Gastroesophageal sphincter (tissue), 4 donors: ENCODE results near the gene TMPRSS4. TPM values are rescaled to one million over a fixed set of nuclear protein-coding genes. Genes with fewer than 3 reads are reported as not detected.

ENCODE experiments used
- ATAC-seq: fragments of 150-250 bp; one replicate; pipeline ENCODE4 v1.9.1; 2016; ENCODE audit warnings: mild to moderate bottlenecking, moderate library complexity
- H3K27ac ChIP-seq, 4 donors: fragments of 200-600 bp; sonication (generic) in 3 of 4; 1 replicate in 3 of 4; 2 replicates in 1 of 4; pipeline ENCODE4 v1.5.1; 2016 to 2019
- H3K27me3 ChIP-seq: fragments of 200-600 bp; sonication (generic); one replicate; pipeline ENCODE4 v1.5.1; 2019
- H3K36me3 ChIP-seq, 2 donors: fragments of 200-600 bp; sonication (generic); one replicate each; pipeline ENCODE4 v1.5.1; 2019; ENCODE audit warnings: control low read depth in 1 of 2
- H3K4me1 ChIP-seq, 3 donors: fragments of 200-600 bp; sonication (generic); 1 replicate in 2 of 3; 2 replicates in 1 of 3; pipeline ENCODE4 v1.5.1; 2016 to 2019; ENCODE audit warnings: control low read depth in 2 of 3
- H3K4me3 ChIP-seq, 2 donors: fragments of 200-600 bp; sonication (generic); one replicate each; pipeline ENCODE4 v1.5.1; 2019; ENCODE audit warnings: mild to moderate bottlenecking in 1 of 2, moderate library complexity in 1 of 2
- H3K9me3 ChIP-seq, 3 donors: fragments of 200-600 bp; sonication (generic); one replicate each; pipeline ENCODE4 v1.5.1; 2017 to 2019; ENCODE audit warnings: control low read depth in 2 of 3
- EP300 ChIP-seq: sonication (generic); formaldehyde crosslinking; IDR thresholded peaks from one replicate; pipeline ENCODE4 v1.6.1; 2017; ENCODE audit warnings: antibody characterized with exemption, mild to moderate bottlenecking
- POLR2A ChIP-seq, 2 donors: fragments of 450-650 bp; IDR thresholded peaks; one replicate each; pipeline ENCODE4 v1.6.1; 2017; ENCODE audit warnings: antibody characterized with exemption in 2 of 2, mild to moderate bottlenecking in 2 of 2, moderate library complexity in 1 of 2
- POLR2AphosphoS5 ChIP-seq: sonication (generic); formaldehyde crosslinking; IDR thresholded peaks from one replicate; pipeline ENCODE4 v1.6.1; 2017; ENCODE audit warnings: antibody characterized with exemption
- WGBS, 2 donors: methylation state at CpG; one replicate each; pipeline ENCODE4 v1.1.5; 2018; ENCODE audit warnings: low coverage in 1 of 2; 5-methylcytosine and 5-hydroxymethylcytosine counted together
- total RNA-seq, 4 donors: library from RNA; depleted of rRNA; stranded (reverse); fragments of >200 nt; gene quantifications; one replicate each; pipeline ENCODE4 v1.1.0, GENCODE V29; 2016
- TF ChIP-seq, protein P1 (sequence below), 4 experiments: fragments of 200-600 bp in 2 of 4; fragments of 450-650 bp in 2 of 4; sonication (generic) in 1 of 4; IDR thresholded peaks; one replicate each; pipeline ENCODE4 v1.5.1; 2017 to 2019; ENCODE audit warnings: antibody characterized with exemption in 4 of 4, mild to moderate bottlenecking in 2 of 4, moderate library complexity in 2 of 4

Gene TMPRSS4, protein sequence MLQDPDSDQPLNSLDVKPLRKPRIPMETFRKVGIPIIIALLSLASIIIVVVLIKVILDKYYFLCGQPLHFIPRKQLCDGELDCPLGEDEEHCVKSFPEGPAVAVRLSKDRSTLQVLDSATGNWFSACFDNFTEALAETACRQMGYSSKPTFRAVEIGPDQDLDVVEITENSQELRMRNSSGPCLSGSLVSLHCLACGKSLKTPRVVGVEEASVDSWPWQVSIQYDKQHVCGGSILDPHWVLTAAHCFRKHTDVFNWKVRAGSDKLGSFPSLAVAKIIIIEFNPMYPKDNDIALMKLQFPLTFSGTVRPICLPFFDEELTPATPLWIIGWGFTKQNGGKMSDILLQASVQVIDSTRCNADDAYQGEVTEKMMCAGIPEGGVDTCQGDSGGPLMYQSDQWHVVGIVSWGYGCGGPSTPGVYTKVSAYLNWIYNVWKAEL
- total RNA-seq, result 10 to 100 TPM in 1 of 4 donors, under 1 TPM in 2, not detected in 1; 0.23 to 11.1 (median 0.78) TPM

DNA sequence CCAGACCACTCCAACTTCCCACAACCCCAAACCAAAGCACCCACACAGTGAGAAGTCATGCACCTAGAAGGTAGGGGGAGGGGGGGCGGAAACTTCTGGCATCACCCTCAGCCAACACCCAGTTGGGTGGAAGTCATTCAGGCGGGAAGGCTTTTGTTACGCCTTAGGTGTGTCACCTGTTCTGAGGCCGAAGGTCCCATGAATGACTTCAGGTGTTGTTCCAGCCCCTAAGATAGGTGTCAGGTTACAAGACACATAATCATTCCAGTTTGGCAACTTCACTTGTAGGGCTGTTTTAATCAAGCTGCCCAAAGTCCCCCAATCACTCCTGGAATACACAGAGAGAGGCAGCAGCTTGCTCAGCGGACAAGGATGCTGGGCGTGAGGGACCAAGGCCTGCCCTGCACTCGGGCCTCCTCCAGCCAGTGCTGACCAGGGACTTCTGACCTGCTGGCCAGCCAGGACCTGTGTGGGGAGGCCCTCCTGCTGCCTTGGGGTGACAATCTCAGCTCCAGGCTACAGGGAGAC is at the start of gene TMPRSS4:
TSS of gene TMPRSS4 (plus strand) at position 325 of the 528 bp plus-strand sequence. CDS start 225 bp downstream, outside the sequence.
- no peak within 1 kb of the TSS for H3K4me3 ChIP-seq
- no peaks in the 10 kb centered on the region for H3K36me3 ChIP-seq
- no peak for ATAC-seq
- TF ChIP-seq POLR2AphosphoS5 (no peak), EP300 (no peak), POLR2A (IDR thresholded peaks at IDR 0.05) (no peak)
- TF ChIP-seq, protein P1, sequence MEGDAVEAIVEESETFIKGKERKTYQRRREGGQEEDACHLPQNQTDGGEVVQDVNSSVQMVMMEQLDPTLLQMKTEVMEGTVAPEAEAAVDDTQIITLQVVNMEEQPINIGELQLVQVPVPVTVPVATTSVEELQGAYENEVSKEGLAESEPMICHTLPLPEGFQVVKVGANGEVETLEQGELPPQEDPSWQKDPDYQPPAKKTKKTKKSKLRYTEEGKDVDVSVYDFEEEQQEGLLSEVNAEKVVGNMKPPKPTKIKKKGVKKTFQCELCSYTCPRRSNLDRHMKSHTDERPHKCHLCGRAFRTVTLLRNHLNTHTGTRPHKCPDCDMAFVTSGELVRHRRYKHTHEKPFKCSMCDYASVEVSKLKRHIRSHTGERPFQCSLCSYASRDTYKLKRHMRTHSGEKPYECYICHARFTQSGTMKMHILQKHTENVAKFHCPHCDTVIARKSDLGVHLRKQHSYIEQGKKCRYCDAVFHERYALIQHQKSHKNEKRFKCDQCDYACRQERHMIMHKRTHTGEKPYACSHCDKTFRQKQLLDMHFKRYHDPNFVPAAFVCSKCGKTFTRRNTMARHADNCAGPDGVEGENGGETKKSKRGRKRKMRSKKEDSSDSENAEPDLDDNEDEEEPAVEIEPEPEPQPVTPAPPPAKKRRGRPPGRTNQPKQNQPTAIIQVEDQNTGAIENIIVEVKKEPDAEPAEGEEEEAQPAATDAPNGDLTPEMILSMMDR (IDR thresholded peaks at IDR 0.05), result no peak
- H3K27ac ChIP-seq, result no peak within 1 kb of the TSS
- no peaks in the 10 kb centered on the region for H3K4me1 ChIP-seq
- peaks cover 43% of the 10 kb centered on the region for H3K27me3 ChIP-seq
- H3K9me3 ChIP-seq, result no peaks in the 10 kb centered on the region
- WGBS, 2 donors, result 100% methylated on average over 2 of the region's 7 CpGs; no CpG with 5 or more reads in 1 of the 2 donors

DNA sequence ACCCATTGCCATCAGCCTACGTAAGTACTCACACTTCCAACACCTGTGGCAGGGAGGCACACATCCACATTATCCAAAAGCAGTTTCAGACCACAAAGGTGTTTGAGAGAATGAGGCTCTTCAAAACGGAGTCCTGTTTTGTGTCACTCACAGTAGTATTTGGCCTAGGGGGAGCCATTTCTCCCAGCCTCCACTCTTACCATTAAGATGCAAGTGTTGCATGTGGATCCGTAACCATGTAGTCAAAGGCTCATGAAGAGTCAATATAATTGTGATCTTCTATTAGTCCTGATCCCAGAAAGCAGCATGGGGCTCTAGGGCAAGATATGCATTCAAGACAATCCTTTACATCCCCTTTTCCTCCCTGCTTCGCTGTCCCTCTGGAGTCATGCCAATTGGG is 49.2 kb upstream of the TMPRSS4 start:
- whole genome bisulfite sequencing, 2 donors, result 72 to 91% methylated on average over 3 to 4 of the region's 4 CpGs
- H3K27ac ChIP-seq, result no peak overlapping the region
- no peaks in the 10 kb centered on the region for H3K4me1 ChIP-seq
- peaks cover 13% of the 10 kb centered on the region for H3K27me3 ChIP-seq
- no peak for TF ChIP-seq POLR2A (IDR thresholded peaks at IDR 0.05)
- no peak for TF ChIP-seq POLR2AphosphoS5
- no peak for TF ChIP-seq EP300
- TF ChIP-seq, protein P1 (IDR thresholded peaks at IDR 0.05), result no peak
- no peak for ATAC-seq
- no peaks in the 10 kb centered on the region for H3K36me3 ChIP-seq
- peaks cover 0 to 8% (median 0%) of the 10 kb centered on the region in 3 donors for H3K9me3 ChIP-seq
- no peak overlapping the region for H3K4me3 ChIP-seq

DNA sequence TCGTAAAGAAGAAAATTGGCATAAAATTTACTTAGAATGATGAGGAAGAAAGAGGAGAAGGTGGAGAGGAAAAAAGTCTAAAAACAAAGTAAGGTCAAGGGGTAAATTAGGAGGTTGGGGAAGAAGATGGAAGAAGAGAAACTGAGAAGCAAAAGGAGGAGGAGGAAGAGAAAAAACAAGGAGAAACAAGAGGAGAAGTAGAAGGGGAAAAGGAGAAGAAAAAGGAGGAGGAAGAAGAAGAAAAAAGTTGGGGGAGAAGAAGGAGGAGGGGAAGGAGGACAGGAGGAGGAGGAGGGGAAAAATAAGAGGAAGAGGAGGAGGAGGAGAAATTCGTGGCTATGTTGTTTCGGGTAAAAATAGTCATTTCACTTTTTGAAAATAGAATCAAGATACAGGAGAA is 48.3 kb upstream of the TMPRSS4 start:
- Histone ChIP-seq H3K27ac (no peak overlapping the region), H3K4me1 (no peaks in the 10 kb centered on the region), H3K27me3 (peaks cover 13% of the 10 kb centered on the region), H3K4me3 (no peak overlapping the region), H3K36me3 (no peaks in the 10 kb centered on the region), H3K9me3 (peaks cover 0 to 8% (median 0%) of the 10 kb centered on the region in 3 donors)
- no peak for ATAC-seq
- WGBS, 2 donors, result 33 to 73% methylated on average over 1 to 3 of the region's 3 CpGs
- no peak for TF ChIP-seq POLR2A (IDR thresholded peaks at IDR 0.05)
- no peak for TF ChIP-seq EP300
- TF ChIP-seq POLR2AphosphoS5, result no peak
- TF ChIP-seq, protein P1 (IDR thresholded peaks at IDR 0.05), result no peak

DNA sequence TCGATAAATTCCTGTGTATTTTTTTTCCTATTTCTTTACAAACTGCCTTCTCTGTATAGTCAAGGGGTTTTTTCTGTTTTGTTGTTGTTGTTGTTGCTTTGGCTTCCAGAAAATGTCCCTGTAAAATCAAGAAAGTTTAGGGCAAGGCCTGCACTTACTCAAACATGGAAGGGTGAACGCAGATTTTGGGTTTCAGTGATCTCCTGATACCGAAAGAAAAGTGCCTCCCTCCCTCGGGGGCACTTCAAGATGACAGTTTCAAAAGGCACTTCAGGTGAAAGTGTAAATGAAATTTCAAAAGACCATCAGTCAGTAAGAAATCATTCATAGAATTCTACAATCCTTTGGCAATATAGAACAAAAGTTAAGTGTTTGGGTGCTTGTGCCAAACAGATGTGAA is 43.4 kb upstream of the TMPRSS4 start:
- 72 to 73% methylated on average over 3 to 4 of the region's 4 CpGs for WGBS, 2 donors

More for the DNA sequence above, 43.4 kb upstream of the TMPRSS4 start:
- H3K27ac ChIP-seq, result no peak overlapping the region
- no peaks in the 10 kb centered on the region for H3K4me1 ChIP-seq
- TF ChIP-seq POLR2A (IDR thresholded peaks at IDR 0.05) (no peak), EP300 (no peak), POLR2AphosphoS5 (no peak)
- TF ChIP-seq, protein P1 (IDR thresholded peaks at IDR 0.05), result no peak
- no peak for ATAC-seq
- no peak overlapping the region for H3K4me3 ChIP-seq
- H3K9me3 ChIP-seq, result no peaks in the 10 kb centered on the region
- no peaks in the 10 kb centered on the region for H3K36me3 ChIP-seq
- peaks cover 20% of the 10 kb centered on the region for H3K27me3 ChIP-seq
